Non-pigmented ciliary epithelial cell (primary cell): ENCODE results near the gene ADGRD2.

Experiments used
- DNase-seq: peaks from one replicate; pipeline ENCODE4 v3.0.0-alpha.2; 2010; ENCODE audit warnings: low read depth

The ADGRD2 gene

GRCh38 chr9:124498040-124498439, 47.8 kb downstream of the ADGRD2 start:
- DNase-seq: no peak

GRCh38 chr9:124498499-124499146, 48.4 kb downstream of the ADGRD2 start:
- no peak for DNase-seq

- no peak for DNase-seq
Measured at GRCh38 chr9:124499216-124499615, 49.0 kb downstream of the ADGRD2 start.

GRCh38 chr9:124500028-124500795, 50.0 kb downstream of the ADGRD2 start:
- no peak for DNase-seq

- DNase-seq: no peak
Measured at GRCh38 chr9:124500796-124501611, 50.8 kb downstream of the ADGRD2 start.

GRCh38 chr9:124501771-124502320, 51.6 kb downstream of the ADGRD2 start:
- DNase-seq: no peak

GRCh38 chr9:124502711-124503702, 52.8 kb downstream of the ADGRD2 start:
- no peak for DNase-seq

- no peak for DNase-seq
Measured at GRCh38 chr9:124503713-124504529, 53.7 kb downstream of the ADGRD2 start.

- no peak for DNase-seq
Measured at GRCh38 chr9:124504530-124505005, 54.3 kb downstream of the ADGRD2 start.

- DNase-seq: no peak
Measured at GRCh38 chr9:124505006-124505900, 55.0 kb downstream of the ADGRD2 start.

- no peak for DNase-seq
Measured at GRCh38 chr9:124505901-124506346, 55.7 kb downstream of the ADGRD2 start.

- no peak for DNase-seq
Measured at GRCh38 chr9:124506433-124506832, 56.2 kb downstream of the ADGRD2 start.

GRCh38 chr9:124506931-124507879, 57.0 kb downstream of the ADGRD2 start, which contains the start of gene NR5A1:
TSS of gene NR5A1 (minus strand) at chr9:124507399. CDS start at chr9:124503395, 4,004 bp downstream.
- DNase-seq: no peak

GRCh38 chr9:124507880-124508423, 57.7 kb downstream of the ADGRD2 start:
- no peak for DNase-seq

- no peak for DNase-seq
Measured at GRCh38 chr9:124510650-124511425, 60.6 kb downstream of the ADGRD2 start.

GRCh38 chr9:124511426-124511840, 61.2 kb downstream of the ADGRD2 start:
- DNase-seq: no peak
